Lower leg skin (tissue), 3 donors: ENCODE measurements around the gene SMAP2.

Experiments used
- CTCF ChIP-seq, 3 donors: fragments of 450-650 bp; IDR thresholded peaks; one replicate each; pipeline ENCODE4 v1.5.1; 2016; ENCODE audit warnings: antibody characterized with exemption in 3 of 3, mild to moderate bottlenecking in 3 of 3, moderate library complexity in 2 of 3
- POLR2A ChIP-seq, 2 donors: fragments of 450-650 bp; IDR thresholded peaks; one replicate each; pipeline ENCODE4 v1.6.1; 2016 to 2017; ENCODE audit warnings: antibody characterized with exemption in 2 of 2, mild to moderate bottlenecking in 1 of 2, moderate library complexity in 1 of 2

GRCh38 chr1:40411843-40412242 is 38.3 kb downstream of the SMAP2 start:
- TF ChIP-seq CTCF (IDR thresholded peaks at IDR 0.05) (no peak), POLR2A (IDR thresholded peaks at IDR 0.05) (no peak)
